ENCODE measurements around the gene NOP58.
"Not testable (repeated sequence)": the region's sequence is repeated elsewhere in the genome, so short reads cannot be mapped to it uniquely, and the experiment has no call there.

Gene NOP58

GRCh38 chr2:202278036-202278760, 12.6 kb downstream of the NOP58 start:
- Mint-ChIP-seq H3K36me3 (peaks cover 21 to 28% of the 10 kb centered on the region in 2 donors), H3K4me3 (peak overlapping the region; percentile 41 to 51), H3K27ac (peak overlapping the region; percentile 78), H3K27me3 (no peaks in the 10 kb centered on the region), H3K9me3 (no peaks in the 10 kb centered on the region), H3K4me1 (peaks cover 14 to 46% of the 10 kb centered on the region in 2 donors)
- ATAC-seq (replicated peaks) (peak; percentile 92 to 93), DNase-seq (no peak)

GRCh38 chr2:202278944-202279343, 13.4 kb downstream of the NOP58 start:
- no peaks in the 10 kb centered on the region for H3K27me3 Mint-ChIP-seq
- H3K4me3 Mint-ChIP-seq: no peak overlapping the region
- peaks cover 21 to 28% of the 10 kb centered on the region in 2 donors for H3K36me3 Mint-ChIP-seq
- peaks cover 14 to 46% of the 10 kb centered on the region in 2 donors for H3K4me1 Mint-ChIP-seq
- DNase-seq (no peak), ATAC-seq (replicated peaks) (no peak)
- peak overlapping the region; percentile 25 for H3K27ac Mint-ChIP-seq
- no peaks in the 10 kb centered on the region for H3K9me3 Mint-ChIP-seq

- ATAC-seq (replicated peaks) (no peak), DNase-seq (no peak)
- H3K27ac Mint-ChIP-seq: peak overlapping the region; percentile 67
- no peaks in the 10 kb centered on the region for H3K9me3 Mint-ChIP-seq
- H3K4me3 Mint-ChIP-seq: no peak overlapping the region
- peaks cover 23 to 33% of the 10 kb centered on the region in 2 donors for H3K36me3 Mint-ChIP-seq
- H3K4me1 Mint-ChIP-seq: peaks cover 0 to 9% of the 10 kb centered on the region in 2 donors
- H3K27me3 Mint-ChIP-seq: no peaks in the 10 kb centered on the region
These were observed 21.0 kb downstream of the NOP58 start for GRCh38 chr2:202286595-202286994.

GRCh38 chr2:202289394-202290204, 24.0 kb downstream of the NOP58 start:
- Mint-ChIP-seq H3K27ac (no peak overlapping the region), H3K27me3 (no peaks in the 10 kb centered on the region), H3K36me3 (peaks cover 30 to 31% of the 10 kb centered on the region in 2 donors), H3K9me3 (no peaks in the 10 kb centered on the region), H3K4me3 (no peak overlapping the region), H3K4me1 (peaks cover 0 to 13% of the 10 kb centered on the region in 2 donors)
- ATAC-seq (replicated peaks) (no peak), DNase-seq (no peak)

- no peak overlapping the region for H3K27ac Mint-ChIP-seq
- H3K4me3 Mint-ChIP-seq: no peak overlapping the region
- no peaks in the 10 kb centered on the region for H3K27me3 Mint-ChIP-seq
- DNase-seq (no peak), ATAC-seq (replicated peaks) (no peak)
- peaks cover 0 to 13% of the 10 kb centered on the region in 2 donors for H3K4me1 Mint-ChIP-seq
- no peaks in the 10 kb centered on the region for H3K9me3 Mint-ChIP-seq
- H3K36me3 Mint-ChIP-seq: peaks cover 27 to 30% of the 10 kb centered on the region in 2 donors
These were observed 24.8 kb downstream of the NOP58 start for GRCh38 chr2:202290316-202290715.

GRCh38 chr2:202290970-202291369, 25.4 kb downstream of the NOP58 start:
- Mint-ChIP-seq H3K27me3 (no peaks in the 10 kb centered on the region), H3K9me3 (no peaks in the 10 kb centered on the region), H3K4me3 (no peak overlapping the region), H3K27ac (no peak overlapping the region), H3K36me3 (peaks cover 25 to 30% of the 10 kb centered on the region in 2 donors), H3K4me1 (peaks cover 0 to 13% of the 10 kb centered on the region in 2 donors)
- no peak for DNase-seq
- ATAC-seq (replicated peaks): no peak

GRCh38 chr2:202299712-202300111, 34.1 kb downstream of the NOP58 start:
- Mint-ChIP-seq H3K9me3 (no peaks in the 10 kb centered on the region), H3K4me3 (no peak overlapping the region), H3K4me1 (peaks cover 3 to 17% of the 10 kb centered on the region in 2 donors), H3K36me3 (peaks cover 26 to 47% of the 10 kb centered on the region in 2 donors), H3K27me3 (no peaks in the 10 kb centered on the region), H3K27ac (peak overlapping the region; percentile 0)
- ATAC-seq (replicated peaks) (peak; percentile 88 to 94), DNase-seq (no peak)

GRCh38 chr2:202306034-202306433, 40.5 kb downstream of the NOP58 start:
- Mint-ChIP-seq H3K9me3 (no peaks in the 10 kb centered on the region), H3K36me3 (peaks cover 29 to 45% of the 10 kb centered on the region in 2 donors)
- ATAC-seq (replicated peaks): no peak

GRCh38 chr2:202307690-202308089, 42.1 kb downstream of the NOP58 start:
- DNase-seq (no peak), ATAC-seq (replicated peaks) (no peak)
- H3K9me3 Mint-ChIP-seq: no peaks in the 10 kb centered on the region
- peaks cover 22 to 40% of the 10 kb centered on the region in 2 donors for H3K36me3 Mint-ChIP-seq
- H3K27ac Mint-ChIP-seq: no peak overlapping the region
- no peaks in the 10 kb centered on the region for H3K4me1 Mint-ChIP-seq
- no peaks in the 10 kb centered on the region for H3K27me3 Mint-ChIP-seq
- no peak overlapping the region for H3K4me3 Mint-ChIP-seq

More at GRCh38 chr2:202306034-202306433, 40.5 kb downstream of the NOP58 start:
- no peak for DNase-seq
- H3K27ac Mint-ChIP-seq: peak overlapping the region; percentile 31
- peaks cover 0 to 5% of the 10 kb centered on the region in 2 donors for H3K4me1 Mint-ChIP-seq
- H3K4me3 Mint-ChIP-seq: no peak overlapping the region
- no peaks in the 10 kb centered on the region for H3K27me3 Mint-ChIP-seq

- ATAC-seq (replicated peaks): no peak
- peaks cover 12 to 20% of the 10 kb centered on the region in 2 donors for H3K36me3 Mint-ChIP-seq
- no peaks in the 10 kb centered on the region for H3K9me3 Mint-ChIP-seq
- no peak overlapping the region for H3K4me3 Mint-ChIP-seq
- H3K27ac Mint-ChIP-seq: no peak overlapping the region
- no peak for DNase-seq
- H3K27me3 Mint-ChIP-seq: no peaks in the 10 kb centered on the region
- H3K4me1 Mint-ChIP-seq: no peaks in the 10 kb centered on the region
These were observed 46.3 kb downstream of the NOP58 start for GRCh38 chr2:202311823-202312388.

GRCh38 chr2:202314116-202314515, 48.6 kb downstream of the NOP58 start:
- no peak for ATAC-seq (replicated peaks)
- Mint-ChIP-seq H3K4me1 (no peaks in the 10 kb centered on the region), H3K36me3 (peaks cover 18 to 25% of the 10 kb centered on the region in 2 donors), H3K27ac (no peak overlapping the region), H3K9me3 (no peaks in the 10 kb centered on the region), H3K4me3 (no peak overlapping the region), H3K27me3 (no peaks in the 10 kb centered on the region)
- DNase-seq: no peak

- Mint-ChIP-seq H3K27ac (no peak overlapping the region), H3K36me3 (peaks cover 12 to 21% of the 10 kb centered on the region in 2 donors), H3K9me3 (no peaks in the 10 kb centered on the region), H3K4me3 (no peak overlapping the region), H3K27me3 (no peaks in the 10 kb centered on the region), H3K4me1 (no peaks in the 10 kb centered on the region)
- DNase-seq (no peak), ATAC-seq (replicated peaks) (no peak)
These were observed 51.7 kb downstream of the NOP58 start for GRCh38 chr2:202317080-202317857.

GRCh38 chr2:202320362-202320761, 54.8 kb downstream of the NOP58 start:
- H3K9me3 Mint-ChIP-seq; DNase-seq; H3K27ac Mint-ChIP-seq; ATAC-seq (replicated peaks); H3K4me1 Mint-ChIP-seq; H3K4me3 Mint-ChIP-seq; H3K27me3 Mint-ChIP-seq: not testable (repeated sequence)
- peaks cover 33 to 46% of the 10 kb centered on the region in 2 donors for H3K36me3 Mint-ChIP-seq

GRCh38 chr2:202322435-202322834, 56.9 kb downstream of the NOP58 start:
- H3K36me3 Mint-ChIP-seq: peaks cover 33 to 57% of the 10 kb centered on the region in 2 donors
- no peak for ATAC-seq (replicated peaks)
- H3K4me3 Mint-ChIP-seq: no peak overlapping the region
- no peaks in the 10 kb centered on the region for H3K27me3 Mint-ChIP-seq
- H3K27ac Mint-ChIP-seq: no peak overlapping the region
- H3K4me1 Mint-ChIP-seq: no peaks in the 10 kb centered on the region
- DNase-seq: no peak
- no peaks in the 10 kb centered on the region for H3K9me3 Mint-ChIP-seq
